Hypothalamus (tissue), 51 donors: ENCODE data around the gene STAMBPL1.
"Not testable (repeated sequence)": the region's sequence is repeated elsewhere in the genome, so short reads cannot be mapped to it uniquely, and the experiment has no call there.

Experiments
- DNase-seq, 51 donors: peaks; one replicate each; lab custom pipeline; 2025; lab: John Stamatoyannopoulos, UW

The STAMBPL1 gene

DNA sequence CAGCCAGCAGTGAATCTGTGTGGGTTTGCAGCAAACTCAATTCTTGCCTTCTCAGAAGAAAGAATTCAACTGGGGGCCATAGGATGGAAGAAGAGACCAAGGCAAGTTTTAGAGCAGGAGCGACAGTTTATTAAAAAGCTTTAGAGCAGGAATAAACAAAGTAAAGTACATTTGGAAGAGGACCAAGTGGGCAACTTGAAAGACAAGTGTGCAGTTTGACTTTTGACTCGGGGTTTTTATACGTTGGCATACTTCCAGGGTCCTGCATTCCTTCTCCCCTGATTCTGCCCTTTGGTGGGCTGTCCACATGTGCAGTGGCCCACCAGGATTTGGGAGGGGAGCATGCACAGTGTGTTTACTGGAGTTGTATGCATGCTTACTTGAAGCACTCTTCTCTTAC lies 25.4 kb upstream of the STAMBPL1 start:
- DNase-seq, result no peak

DNA sequence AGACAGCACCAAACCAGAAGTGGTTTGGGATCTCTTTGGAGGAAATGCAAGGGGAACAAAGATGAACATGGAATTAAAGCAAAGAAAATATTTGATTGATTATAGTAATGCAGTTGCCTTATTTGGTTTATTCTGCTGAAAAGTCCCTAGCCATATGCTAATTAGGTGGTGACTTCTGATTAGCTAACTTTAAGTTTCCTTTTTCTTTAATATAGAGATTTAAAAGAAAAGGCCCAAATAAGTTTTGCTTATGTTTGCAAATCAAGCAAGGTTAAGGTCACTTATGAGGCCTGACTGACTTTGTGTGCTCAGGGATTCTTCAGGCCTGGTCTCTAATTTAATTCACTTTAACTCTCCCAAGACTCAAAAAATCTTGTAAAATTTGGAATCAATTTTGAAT lies 22.2 kb upstream of the STAMBPL1 start:
- DNase-seq, result no peak

DNA sequence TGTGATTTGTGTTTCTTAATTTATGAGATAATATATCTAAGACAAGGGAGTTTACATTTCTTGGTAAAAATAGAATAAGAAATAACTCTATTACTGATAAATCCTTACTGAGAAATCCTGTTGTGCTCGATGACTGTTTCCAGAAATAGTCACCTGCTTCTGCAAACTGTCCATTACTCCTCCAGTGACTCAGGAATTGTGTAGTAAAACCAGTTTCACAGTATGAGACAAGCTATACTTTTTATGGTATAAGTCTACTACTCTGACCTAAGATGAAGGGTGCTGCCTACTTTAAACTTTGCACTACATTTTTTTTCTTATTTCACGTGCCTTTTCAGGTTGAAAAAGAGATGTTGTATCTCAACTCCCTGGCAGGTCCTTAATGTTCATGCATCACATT lies 21.6 kb upstream of the STAMBPL1 start:
- no peak for DNase-seq

DNA sequence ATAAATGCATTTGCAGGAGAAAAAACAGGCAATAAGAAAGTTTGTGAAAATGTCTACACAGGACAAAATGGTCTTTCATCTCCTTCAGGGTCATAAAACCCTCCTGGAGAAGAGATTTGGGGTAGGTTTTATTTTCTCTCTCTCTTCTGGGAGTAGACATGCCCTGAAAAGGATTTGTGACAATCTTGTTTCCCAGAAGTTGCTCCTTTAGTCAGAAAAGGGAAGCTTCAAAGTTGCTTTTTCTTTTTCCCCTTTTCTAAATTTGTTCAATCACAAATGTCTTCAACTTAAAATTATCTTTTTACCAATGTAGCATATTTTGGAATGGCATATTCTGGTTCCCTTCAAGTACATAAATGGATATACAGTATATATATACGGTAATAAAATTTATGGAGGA lies 19.0 kb upstream of the STAMBPL1 start:
- no peak for DNase-seq

DNA sequence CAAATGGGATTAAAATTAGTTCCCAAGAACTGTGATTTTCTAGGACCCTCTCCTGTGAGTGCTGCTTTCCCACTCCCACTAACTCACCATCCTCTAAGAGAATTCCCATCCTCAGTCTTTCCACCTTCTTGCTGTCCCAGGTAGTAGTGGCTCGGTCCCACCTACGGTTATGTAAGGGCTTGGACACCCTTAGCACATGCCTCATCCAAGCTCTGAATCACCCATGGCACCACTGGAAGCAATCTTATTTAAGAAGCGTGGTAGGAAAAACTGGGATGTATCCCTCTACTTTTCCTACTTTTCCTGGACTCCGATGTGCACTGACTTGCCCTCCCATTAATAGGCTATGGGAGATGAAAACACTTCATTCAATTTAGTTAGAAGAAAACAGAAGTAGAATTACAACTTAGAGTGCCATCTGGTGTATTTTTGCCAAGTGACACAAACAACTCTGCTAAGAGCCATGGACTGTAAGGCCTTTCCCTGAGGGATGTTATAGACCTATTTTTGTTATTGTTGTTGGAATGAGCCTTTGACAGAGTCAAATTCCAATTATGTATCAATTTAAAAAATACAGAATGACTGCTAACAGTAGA lies 14.7 kb upstream of the STAMBPL1 start:
- no peak for DNase-seq

DNA sequence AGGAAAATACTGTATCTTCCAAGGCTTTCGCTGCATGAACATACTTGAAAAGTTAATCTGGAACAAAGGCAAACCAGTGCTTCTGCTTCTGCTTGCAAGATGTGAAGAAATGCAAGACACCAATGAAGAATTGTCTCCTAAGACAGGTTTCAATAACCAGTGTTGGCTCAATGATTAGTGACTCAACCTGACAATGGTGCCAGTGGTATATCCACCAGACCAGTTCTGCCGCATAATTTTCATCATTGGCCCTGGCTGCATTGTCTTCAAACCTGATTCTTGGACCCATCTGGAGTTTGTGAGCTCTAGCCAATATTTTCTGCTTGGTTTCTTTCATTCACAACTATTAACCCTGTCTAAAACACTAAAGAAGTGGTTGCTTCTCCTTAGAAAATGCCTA lies 13.6 kb upstream of the STAMBPL1 start:
- DNase-seq, result no peak

DNA sequence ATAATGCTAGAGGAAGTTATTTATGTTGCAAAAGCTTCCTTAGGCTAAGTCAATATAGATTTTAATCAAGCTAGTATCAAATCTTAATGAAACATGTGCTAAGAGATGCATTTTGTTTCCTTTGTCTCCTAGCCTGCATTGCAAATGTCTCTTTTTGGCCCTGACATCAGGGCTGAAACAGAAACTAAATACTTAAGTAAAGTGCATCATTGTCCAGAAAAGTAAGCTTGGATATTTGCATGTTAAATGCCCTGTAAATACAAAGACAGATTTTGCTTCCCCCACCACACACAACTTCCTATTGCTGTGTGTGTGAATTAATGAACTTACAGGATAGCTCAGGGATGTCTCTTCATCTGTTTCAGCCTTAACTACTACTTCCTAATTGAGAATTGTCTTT lies 10.0 kb upstream of the STAMBPL1 start:
- no peak for DNase-seq

DNA sequence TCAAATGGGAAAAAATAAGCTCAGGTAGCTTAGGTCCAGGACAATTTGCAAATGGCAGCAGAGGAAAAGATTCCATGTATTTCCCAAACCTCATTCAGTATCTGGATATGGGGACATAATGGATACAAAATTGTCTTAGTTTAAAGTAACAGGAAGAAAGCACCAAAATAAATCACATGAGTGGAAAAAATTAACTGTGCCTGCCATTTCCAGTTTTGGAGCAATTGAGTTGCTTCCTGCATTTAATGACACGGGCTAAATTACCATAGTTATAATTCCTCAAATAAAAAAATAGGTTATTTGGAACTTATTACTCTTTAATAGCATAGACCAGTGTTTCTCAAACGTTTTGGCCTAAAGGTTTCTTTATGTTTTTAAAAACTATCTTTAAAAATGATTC lies 6.3 kb upstream of the STAMBPL1 start:
- DNase-seq, result no peak

DNA sequence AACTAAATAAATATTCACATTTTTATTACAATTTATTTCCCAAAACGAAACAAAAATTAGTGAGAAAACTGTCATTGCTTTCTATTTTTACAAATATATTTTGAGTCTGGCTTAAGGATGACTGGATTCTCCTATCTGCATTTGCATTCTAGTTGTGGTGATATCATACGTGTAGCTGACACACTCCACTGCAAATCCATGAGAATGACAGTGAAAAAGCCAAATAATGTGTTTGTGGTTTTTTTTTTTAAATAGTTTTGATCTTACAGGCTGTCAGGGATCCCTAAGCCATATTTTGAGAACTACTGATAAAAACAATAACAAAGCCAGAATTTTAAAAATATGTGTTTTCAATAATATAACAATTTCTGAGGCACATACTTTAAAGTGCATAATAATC lies 5.8 kb upstream of the STAMBPL1 start:
- no peak for DNase-seq

DNA sequence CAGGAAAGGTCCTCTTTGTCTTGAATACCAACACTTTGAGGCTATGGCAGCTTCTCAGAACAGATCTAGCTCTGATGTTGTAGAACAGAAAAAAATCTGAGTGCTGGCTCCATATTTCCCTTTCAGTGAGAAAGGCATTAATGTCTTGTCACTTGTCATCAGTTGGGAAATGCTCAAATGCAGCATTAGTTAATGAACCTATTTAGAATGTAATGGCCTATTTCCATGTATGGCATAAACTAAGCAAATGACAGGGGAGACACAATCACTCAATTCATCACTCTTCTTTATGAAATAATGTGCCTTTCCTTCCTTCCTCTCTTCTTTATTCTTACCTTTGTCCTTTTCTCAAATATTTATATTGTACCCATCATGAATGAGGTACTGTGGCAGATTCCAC lies 5.0 kb upstream of the STAMBPL1 start:
- DNase-seq, result no peak

DNA sequence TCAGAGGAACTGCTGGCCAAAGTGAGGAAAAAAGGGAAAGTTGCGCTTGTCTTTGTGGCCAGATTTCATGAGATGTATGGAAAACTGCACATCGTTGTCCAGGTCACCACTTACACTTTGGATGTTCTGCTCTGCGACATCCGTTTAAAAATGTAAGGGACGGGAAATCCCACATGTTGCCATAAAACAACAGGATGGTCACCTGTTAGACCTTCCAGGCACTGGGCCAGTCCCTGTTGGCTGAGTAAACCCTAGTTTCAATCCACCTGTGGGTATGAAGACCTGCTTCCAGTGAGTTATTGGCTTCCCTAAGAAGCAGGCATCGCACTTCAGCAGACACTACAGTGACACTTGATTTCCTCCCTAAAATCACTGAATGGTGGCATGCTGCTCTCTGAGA lies 2.7 kb upstream of the STAMBPL1 start:
- DNase-seq, result no peak

DNA sequence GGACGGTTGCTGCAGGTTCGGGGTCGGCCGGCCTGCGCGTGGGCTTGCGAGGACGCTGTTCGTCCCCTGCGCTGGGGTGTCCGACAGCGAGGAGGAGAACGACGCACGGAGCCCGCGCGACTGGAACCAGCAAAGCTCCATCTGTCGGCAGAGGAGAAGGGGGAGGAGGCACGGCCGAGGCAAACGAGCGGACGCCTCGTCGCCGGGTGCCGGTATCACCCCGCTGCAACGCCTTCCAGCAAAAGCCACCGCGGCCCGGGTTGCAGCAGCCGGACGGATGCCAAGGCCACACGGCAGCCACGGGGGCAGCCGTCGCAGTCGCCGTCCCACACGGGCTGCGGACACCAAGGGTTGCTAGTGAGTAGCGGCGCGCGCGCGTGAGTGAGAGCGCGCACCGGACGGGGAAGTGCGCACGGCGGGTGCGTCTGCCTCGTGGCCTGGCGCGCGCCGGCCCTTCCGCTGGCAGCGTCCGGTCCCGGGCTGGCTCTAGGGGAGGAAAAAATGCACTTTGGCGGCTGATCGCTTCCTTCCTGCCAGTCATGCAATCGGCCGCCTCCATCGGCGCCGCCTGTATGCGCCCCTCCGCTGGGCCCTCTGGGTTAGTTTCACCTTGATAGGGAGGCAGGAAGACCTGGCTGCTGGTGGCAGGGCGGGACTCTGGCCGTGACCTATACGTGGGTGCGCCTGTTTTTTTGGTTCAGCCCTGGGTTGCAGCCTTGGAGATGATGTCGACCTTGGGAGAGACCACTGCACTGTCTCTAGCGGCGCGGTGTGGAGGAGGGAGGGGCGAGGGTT lies 434 bp downstream of the STAMBPL1 start:
- DNase-seq, result peak in 48 of 51 donors; percentile 26 to 85 (median 64)

DNA sequence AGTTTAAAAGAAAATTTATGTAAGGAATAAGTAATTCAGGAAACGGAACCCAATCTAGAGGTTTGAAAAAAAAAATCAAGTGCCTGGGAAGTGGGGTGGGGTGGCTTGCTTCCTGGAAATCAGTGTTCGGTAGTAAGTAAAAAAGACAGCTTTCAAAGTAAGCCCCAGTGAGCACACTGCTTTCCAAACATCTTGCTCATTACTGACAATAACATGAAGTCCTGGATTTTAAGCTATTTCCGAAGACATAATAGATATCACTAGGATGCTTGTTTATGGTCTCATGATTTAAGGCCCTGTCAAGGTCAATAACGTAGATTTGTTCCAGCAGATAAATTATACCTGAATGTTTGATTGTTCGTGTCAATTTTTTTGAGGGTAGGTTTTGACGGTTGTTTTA lies 1.3 kb downstream of the STAMBPL1 start:
- no peak for DNase-seq

DNA sequence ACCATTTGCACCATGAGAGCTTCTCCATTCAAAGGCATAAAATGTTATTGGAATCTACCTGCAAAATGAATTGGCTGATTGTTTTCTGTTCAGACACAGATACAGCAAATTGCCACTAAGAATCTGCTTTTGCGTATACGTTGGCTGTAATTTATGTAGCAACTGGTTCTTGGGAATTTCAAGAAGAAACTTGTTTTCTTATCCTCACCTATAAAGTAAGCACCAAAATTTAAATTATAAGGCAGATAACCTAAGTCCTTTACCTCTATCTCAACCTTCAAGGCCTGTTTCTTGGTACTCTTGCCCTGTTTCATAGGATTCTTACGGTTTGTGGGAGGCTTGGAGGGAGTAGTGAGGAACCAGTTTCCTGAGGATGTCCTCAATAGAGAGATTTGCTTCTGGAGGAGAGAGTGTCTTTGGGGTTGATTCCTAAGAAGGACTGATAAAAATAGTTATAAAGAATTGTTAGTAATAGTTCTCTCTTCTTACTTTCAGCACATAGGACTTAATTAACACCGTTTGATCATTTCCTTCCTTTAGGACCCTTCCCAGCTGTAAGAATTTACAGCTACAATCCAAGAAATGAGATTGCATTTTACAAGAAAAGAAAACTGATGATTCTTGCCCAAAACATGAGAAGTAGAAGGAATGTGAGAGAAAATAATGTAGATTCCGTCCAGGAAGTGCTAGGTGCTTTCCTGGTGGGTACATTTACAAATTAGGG lies 2.0 kb downstream of the STAMBPL1 start:
- DNase-seq, result no peak

DNA sequence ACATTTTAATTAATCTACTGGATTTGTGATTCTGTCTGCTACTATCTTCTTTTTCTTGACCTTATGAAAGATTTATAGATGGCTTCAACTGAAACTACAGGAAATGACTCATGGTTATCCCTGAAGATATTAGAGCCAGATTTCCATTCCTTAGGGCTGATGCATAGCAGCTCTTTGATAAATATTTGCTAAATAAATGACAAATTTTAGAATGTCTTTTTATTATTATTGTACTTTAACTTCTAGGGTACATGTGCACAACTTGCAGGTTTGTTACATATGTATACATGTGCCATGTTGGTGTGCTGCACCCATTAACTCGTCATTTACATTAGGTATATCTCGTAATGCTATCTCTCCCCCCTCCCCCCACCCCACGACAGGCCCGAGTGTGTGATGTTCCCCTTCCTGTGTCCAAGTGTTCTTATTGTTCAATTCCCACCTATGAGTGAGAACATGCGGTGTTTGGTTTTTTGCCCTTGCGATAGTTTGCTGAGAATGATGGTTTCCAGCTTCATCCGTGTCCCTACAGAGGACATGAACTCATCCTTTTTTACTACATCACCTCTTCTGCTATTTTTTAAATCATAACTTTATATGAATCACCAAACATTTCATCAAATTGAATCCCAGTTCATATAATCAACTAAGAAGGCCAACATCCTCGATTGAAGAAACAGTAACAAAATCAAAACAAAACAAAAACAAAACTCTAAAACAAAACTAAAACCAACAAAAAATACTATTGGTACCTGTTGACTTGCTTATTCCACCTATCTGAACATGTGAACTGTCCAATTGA lies 2.8 kb downstream of the STAMBPL1 start:
- not testable (repeated sequence) for DNase-seq

DNA sequence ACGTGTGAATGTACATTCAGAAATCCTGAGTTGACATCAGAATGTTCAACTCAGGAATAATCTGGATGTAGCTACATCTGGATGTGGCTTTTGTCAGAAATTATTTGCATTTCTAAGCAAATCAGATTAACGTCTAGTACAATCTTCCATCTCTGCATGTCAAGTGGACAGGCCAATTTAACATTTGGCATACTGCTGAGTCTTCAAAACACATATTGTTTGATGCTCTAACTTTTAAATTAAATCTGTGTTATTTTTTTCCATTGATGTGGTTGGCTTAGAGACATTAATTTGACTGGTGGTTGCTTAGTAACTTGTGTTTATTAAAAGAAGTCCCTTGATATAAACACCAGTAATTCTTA lies 3.4 kb downstream of the STAMBPL1 start:
- no peak for DNase-seq

DNA sequence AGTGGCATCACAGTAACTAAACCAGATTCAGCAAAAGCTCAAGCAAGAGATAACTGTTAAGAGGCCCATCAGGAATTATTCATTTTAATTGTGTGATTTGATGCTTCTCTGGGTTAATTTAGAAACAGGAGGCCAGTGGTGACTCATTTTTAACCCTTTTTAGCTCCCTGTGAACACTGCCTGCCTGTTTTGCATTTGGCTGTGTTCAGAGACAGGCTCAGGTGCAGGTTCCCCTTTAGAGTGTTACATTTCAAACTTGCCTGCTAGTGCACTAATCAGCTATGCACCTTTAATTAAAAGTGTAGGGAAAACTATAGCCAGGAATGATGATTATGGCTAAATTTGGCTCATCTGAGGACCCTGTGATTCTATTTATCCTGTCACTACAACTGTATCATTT lies 6.5 kb downstream of the STAMBPL1 start:
- no peak for DNase-seq

DNA sequence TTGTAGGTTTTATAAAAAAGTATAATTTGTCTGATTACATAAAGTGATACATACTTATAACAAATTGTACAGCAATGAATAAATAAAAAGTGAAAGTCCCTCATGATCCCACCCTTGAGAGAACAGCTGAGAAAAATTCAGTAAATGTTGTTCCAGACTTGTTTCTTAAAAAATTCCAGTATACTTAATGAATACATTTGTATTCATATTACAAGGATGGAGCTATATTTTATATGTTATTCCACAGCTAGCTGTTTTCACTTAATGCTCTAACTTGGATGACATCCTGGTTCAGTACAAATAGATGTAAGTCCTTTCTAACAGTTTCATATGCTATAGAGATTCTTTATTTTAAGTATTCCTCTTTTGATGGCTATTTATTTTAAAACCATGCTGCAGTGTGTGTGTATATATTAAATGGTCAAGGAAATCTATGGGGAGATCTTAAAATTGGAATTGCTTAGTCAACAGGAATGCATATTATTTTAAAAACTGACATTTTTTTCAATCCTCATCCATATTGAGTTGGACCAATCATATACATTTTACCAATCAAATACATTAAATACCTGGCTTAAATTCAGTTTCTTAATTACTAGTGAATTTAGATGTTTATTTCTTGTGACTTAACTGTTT lies 8.9 kb downstream of the STAMBPL1 start:
- DNase-seq, result no peak

DNA sequence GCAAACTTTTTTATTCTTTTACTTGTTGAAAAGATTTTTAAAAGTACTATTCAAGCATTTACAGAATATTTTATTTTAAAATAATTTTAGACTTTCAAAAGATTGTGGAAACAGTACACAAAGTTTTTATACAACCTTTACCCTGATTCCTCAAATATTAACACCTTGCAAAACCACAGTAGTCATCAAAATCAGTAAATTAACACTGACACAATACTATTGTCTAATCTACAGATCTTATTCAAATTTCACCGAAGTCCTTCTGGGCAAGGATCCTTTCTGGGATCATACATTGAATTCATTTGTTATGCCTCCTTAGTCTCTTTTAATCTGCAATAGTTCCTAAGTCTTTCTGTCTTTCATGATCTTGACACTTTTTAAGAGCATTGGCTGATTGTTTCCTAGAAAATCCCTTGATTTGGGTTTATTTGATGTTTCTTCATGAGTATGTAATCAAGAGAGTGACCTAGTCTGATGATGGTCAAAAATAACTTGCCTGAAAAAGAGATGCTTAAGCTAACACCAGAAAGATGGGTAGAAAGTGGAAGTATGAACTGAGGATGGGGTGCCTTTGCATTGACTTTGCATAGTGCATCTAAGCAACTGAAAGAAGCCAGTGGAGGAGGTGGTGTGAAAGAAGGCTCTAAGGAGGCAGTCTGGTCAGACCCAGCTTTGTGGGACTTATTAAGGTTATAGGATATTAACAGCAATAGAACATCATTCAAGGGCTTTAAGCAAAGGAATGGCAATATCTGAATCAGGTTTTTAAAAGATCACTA lies 9.7 kb downstream of the STAMBPL1 start:
- no peak for DNase-seq
